GM23338 (cell line): ENCODE measurements around the gene SLC44A1. TPM values are rescaled to one million over a fixed set of nuclear protein-coding genes. Genes with fewer than 3 reads are reported as not detected.

Experiments used
- ATAC-seq: fragments of 200-7000 bp; cut with Tn5 transposase; 3 replicates; pipeline ENCODE4 v1.9.1; 2020
- DNase-seq: peaks from one replicate; pipeline ENCODE4 v3.0.0-alpha.2; 2015; ENCODE audit warnings: low spot score
- H2AFZ ChIP-seq: fragments of 200-600 bp; sonication (generic); 2 replicates; pipeline ENCODE4 v1.8.0; 2016; ENCODE audit warnings: antibody characterized with exemption, mild to moderate bottlenecking, moderate library complexity
- H3F3A ChIP-seq: fragments of 200-600 bp; sonication (generic); replicated peaks from 2 replicates; pipeline ENCODE4 v1.8.0; 2017; ENCODE audit warnings: antibody characterized with exemption, mixed run types, low read depth
- H3K27ac ChIP-seq: fragments of 200-600 bp; sonication (generic); 2 replicates; pipeline ENCODE4 v1.6.1; 2016; ENCODE audit warnings: low read depth
- H3K27me3 ChIP-seq: fragments of 200-600 bp; sonication (generic); 2 replicates; pipeline ENCODE4 v1.8.0; 2016; ENCODE audit warnings: mild to moderate bottlenecking, mixed run types, moderate library complexity; ENCODE audit not compliant: insufficient read depth
- H3K36me3 ChIP-seq: fragments of 200-600 bp; sonication (generic); 2 replicates; pipeline ENCODE4 v1.8.0; 2016; ENCODE audit warnings: mild to moderate bottlenecking; ENCODE audit not compliant: insufficient read depth
- H3K4me1 ChIP-seq: fragments of 200-600 bp; sonication (generic); 2 replicates; pipeline ENCODE4 v1.8.0; 2016; ENCODE audit warnings: mild to moderate bottlenecking, moderate library complexity; ENCODE audit not compliant: insufficient read depth
- H3K4me2 ChIP-seq: fragments of 200-600 bp; sonication (generic); 2 replicates; pipeline ENCODE4 v1.7.1; 2017; ENCODE audit warnings: mixed run types
- H3K4me3 ChIP-seq: fragments of 200-600 bp; sonication (generic); 2 replicates; pipeline ENCODE4 v1.6.1; 2016; ENCODE audit warnings: mixed run types
- H3K79me2 ChIP-seq: fragments of 200-600 bp; sonication (generic); replicated peaks from 2 replicates; pipeline ENCODE4 v1.8.0; 2017; ENCODE audit warnings: mild to moderate bottlenecking; ENCODE audit not compliant: insufficient read depth
- H3K9me2 ChIP-seq: fragments of 200-600 bp; sonication (generic); 2 replicates; pipeline ENCODE4 v1.8.0; 2017; ENCODE audit not compliant: insufficient read depth
- H4K20me1 ChIP-seq: fragments of 200-600 bp; sonication (generic); replicated peaks from 2 replicates; pipeline ENCODE4 v1.8.0; 2017; ENCODE audit warnings: mild to moderate bottlenecking; ENCODE audit not compliant: insufficient read depth
- H3K27ac Mint-ChIP-seq: 2 replicates; pipeline ENCODE4 v1.8.0; 2020; ENCODE audit warnings: inconsistent platforms, mild to moderate bottlenecking, moderate library complexity, mixed read lengths
- H3K27me3 Mint-ChIP-seq: 3 replicates; pipeline ENCODE4 v1.8.0; 2022; ENCODE audit warnings: low read depth, mild to moderate bottlenecking, moderate library complexity, mixed read lengths, inconsistent platforms; ENCODE audit not compliant: insufficient read depth, poor library complexity
- H3K36me3 Mint-ChIP-seq: 3 replicates; pipeline ENCODE4 v1.8.0; 2021; ENCODE audit warnings: low read depth, mild to moderate bottlenecking, inconsistent platforms, moderate library complexity, mixed read lengths
- H3K4me1 Mint-ChIP-seq: 3 replicates; pipeline ENCODE4 v1.8.0; 2020; ENCODE audit warnings: mild to moderate bottlenecking, inconsistent platforms, mixed read lengths
- H3K4me3 Mint-ChIP-seq: 3 replicates; pipeline ENCODE4 v1.8.0; 2021; ENCODE audit warnings: moderate library complexity, mild to moderate bottlenecking, inconsistent platforms, mixed read lengths
- H3K9me3 Mint-ChIP-seq: 3 replicates; pipeline ENCODE4 v1.8.0; 2020; ENCODE audit warnings: moderate library complexity, mild to moderate bottlenecking, inconsistent platforms, mixed read lengths
- CREB1 ChIP-seq: fragments of 250-450 bp; sonication (Bioruptor Pico); IDR thresholded peaks from 2 replicates; pipeline ENCODE4 v1.5.0; 2020; ENCODE audit warnings: low read depth, mild to moderate bottlenecking, moderate library complexity
- EZH2phosphoT487 ChIP-seq: fragments of 200-600 bp; sonication (generic); IDR thresholded peaks from one replicate; pipeline ENCODE4 v1.8.1; 2018; ENCODE audit warnings: antibody characterized with exemption; ENCODE audit not compliant: unreplicated experiment
- JUNB ChIP-seq: IDR thresholded peaks from one replicate; pipeline ENCODE4 v1.6.1; 2016; ENCODE audit warnings: antibody characterized with exemption; ENCODE audit not compliant: unreplicated experiment
- NANOG ChIP-seq: IDR thresholded peaks from 2 replicates; pipeline ENCODE4 v1.6.1; 2016; ENCODE audit warnings: antibody characterized with exemption, borderline replicate concordance
- POLR2AphosphoS5 ChIP-seq: IDR thresholded peaks from 2 replicates; pipeline ENCODE4 v1.6.1; 2016; ENCODE audit warnings: antibody characterized with exemption, low read depth
- STAT1 ChIP-seq: IDR thresholded peaks from one replicate; pipeline ENCODE4 v1.6.1; 2016; ENCODE audit warnings: antibody characterized with exemption; ENCODE audit not compliant: unreplicated experiment
- ZNF114 ChIP-seq: fragments of 250-450 bp; sonication (Bioruptor Pico); IDR thresholded peaks from 2 replicates; pipeline ENCODE4 v1.5.0; 2020; ENCODE audit warnings: mild to moderate bottlenecking, moderate library complexity
- polyA plus RNA-seq: library from polyadenylated mRNA; unstranded; fragments of >200 nt; fragmentation: Nextera tagmentation; extraction: Ambion mirVana; gene quantifications from 2 replicates; pipeline ENCODE4 v1.2.1, GENCODE V29; 2016
- total RNA-seq: library from RNA; depleted of rRNA; stranded (reverse); fragments of >200 nt; shearing (Covaris generic); gene quantifications from 2 replicates; pipeline ENCODE4 v1.2.3, GENCODE V29; 2014
- TF ChIP-seq, protein P1 (sequence below): fragments of 250-450 bp; sonication (Bioruptor Pico); IDR thresholded peaks from 2 replicates; pipeline ENCODE4 v1.5.0; 2020; ENCODE audit warnings: mild to moderate bottlenecking, moderate library complexity
- TF ChIP-seq, protein P2 (sequence below), 2 experiments: fragments of 200-600 bp in 1 of 2; sonication (generic) in 1 of 2; conservative IDR thresholded peaks; 2 replicates each; pipeline versions ENCODE4 v1.5.1 to v1.6.1; 2016 to 2017; ENCODE audit warnings: antibody characterized with exemption in 2 of 2, low read depth in 2 of 2, mild to moderate bottlenecking in 2 of 2, moderate library complexity in 1 of 2

Gene SLC44A1
- total and polyA plus RNA-seq, 2 experiments from 2014 or later, result 14.9 to 75.0 TPM

DNA sequence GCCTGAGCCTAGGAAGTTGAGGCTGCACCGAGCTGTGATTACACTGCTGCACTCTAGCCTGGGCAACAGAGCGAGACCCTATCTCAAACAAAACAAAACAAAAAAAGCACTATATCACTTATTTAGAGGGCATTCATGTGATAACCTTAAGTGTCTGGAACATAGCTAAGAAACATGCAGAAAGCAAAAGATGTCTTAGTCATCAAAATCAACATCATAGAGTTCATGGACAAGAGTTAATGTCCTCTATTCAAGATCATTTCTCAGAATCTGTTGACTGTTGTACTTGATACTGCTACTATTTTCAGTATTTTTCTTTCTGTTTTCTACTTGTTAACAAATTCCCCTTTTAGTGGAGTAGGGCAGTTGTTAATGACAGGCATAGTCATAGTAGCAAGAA lies 228.8 kb downstream of the SLC44A1 start (continued):
- TF ChIP-seq, protein P1, sequence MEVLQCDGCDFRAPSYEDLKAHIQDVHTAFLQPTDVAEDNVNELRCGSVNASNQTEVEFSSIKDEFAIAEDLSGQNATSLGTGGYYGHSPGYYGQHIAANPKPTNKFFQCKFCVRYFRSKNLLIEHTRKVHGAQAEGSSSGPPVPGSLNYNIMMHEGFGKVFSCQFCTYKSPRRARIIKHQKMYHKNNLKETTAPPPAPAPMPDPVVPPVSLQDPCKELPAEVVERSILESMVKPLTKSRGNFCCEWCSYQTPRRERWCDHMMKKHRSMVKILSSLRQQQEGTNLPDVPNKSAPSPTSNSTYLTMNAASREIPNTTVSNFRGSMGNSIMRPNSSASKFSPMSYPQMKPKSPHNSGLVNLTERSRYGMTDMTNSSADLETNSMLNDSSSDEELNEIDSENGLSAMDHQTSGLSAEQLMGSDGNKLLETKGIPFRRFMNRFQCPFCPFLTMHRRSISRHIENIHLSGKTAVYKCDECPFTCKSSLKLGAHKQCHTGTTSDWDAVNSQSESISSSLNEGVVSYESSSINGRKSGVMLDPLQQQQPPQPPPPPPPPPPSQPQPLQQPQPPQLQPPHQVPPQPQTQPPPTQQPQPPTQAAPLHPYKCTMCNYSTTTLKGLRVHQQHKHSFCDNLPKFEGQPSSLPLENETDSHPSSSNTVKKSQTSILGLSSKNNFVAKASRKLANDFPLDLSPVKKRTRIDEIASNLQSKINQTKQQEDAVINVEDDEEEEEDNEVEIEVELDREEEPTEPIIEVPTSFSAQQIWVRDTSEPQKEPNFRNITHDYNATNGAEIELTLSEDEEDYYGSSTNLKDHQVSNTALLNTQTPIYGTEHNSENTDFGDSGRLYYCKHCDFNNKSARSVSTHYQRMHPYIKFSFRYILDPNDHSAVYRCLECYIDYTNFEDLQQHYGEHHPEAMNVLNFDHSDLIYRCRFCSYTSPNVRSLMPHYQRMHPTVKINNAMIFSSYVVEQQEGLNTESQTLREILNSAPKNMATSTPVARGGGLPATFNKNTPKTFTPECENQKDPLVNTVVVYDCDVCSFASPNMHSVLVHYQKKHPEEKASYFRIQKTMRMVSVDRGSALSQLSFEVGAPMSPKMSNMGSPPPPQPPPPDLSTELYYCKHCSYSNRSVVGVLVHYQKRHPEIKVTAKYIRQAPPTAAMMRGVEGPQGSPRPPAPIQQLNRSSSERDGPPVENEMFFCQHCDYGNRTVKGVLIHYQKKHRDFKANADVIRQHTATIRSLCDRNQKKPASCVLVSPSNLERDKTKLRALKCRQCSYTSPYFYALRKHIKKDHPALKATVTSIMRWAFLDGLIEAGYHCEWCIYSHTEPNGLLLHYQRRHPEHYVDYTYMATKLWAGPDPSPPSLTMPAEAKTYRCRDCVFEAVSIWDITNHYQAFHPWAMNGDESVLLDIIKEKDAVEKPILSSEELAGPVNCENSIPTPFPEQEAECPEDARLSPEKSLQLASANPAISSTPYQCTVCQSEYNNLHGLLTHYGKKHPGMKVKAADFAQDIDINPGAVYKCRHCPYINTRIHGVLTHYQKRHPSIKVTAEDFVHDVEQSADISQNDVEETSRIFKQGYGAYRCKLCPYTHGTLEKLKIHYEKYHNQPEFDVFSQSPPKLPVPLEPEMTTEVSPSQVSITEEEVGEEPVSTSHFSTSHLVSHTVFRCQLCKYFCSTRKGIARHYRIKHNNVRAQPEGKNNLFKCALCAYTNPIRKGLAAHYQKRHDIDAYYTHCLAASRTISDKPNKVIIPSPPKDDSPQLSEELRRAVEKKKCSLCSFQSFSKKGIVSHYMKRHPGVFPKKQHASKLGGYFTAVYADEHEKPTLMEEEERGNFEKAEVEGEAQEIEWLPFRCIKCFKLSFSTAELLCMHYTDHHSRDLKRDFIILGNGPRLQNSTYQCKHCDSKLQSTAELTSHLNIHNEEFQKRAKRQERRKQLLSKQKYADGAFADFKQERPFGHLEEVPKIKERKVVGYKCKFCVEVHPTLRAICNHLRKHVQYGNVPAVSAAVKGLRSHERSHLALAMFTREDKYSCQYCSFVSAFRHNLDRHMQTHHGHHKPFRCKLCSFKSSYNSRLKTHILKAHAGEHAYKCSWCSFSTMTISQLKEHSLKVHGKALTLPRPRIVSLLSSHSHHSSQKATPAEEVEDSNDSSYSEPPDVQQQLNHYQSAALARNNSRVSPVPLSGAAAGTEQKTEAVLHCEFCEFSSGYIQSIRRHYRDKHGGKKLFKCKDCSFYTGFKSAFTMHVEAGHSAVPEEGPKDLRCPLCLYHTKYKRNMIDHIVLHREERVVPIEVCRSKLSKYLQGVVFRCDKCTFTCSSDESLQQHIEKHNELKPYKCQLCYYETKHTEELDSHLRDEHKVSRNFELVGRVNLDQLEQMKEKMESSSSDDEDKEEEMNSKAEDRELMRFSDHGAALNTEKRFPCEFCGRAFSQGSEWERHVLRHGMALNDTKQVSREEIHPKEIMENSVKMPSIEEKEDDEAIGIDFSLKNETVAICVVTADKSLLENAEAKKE, result no peak
- no peak for TF ChIP-seq JUNB
- no peak for TF ChIP-seq STAT1
- TF ChIP-seq ZNF114, result no peak
- no peak for TF ChIP-seq CREB1
- TF ChIP-seq POLR2AphosphoS5, result no peak
- no peak for TF ChIP-seq EZH2phosphoT487

DNA sequence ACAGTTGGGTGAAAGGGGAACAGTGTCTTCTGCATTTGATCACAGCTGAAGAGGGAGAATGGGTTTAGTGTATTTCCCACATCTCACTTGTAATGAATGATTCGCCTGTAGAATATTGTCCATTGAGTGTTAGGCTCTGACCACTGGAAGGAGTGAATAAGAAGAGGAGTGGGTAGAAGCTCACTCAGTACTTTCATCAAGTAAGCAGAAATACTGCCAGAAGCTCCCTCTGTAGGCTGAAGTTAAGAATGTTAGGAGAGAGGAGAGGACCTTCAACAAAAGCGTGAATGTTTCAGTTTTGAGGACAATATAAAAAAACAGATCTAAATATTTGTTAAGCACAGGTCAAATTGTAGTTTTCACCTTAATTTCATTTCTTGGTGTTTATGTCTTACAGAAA lies 230.9 kb downstream of the SLC44A1 start:
- Histone ChIP-seq H3K27me3 (no peaks in the 10 kb centered on the region), H3F3A (no peaks in the 10 kb centered on the region), H4K20me1 (0 out of 2 replicates have a peak, but pooled peaks cover 4% of the 10 kb centered on the region), H3K4me2 (no peak overlapping the region), H2AFZ (no peak overlapping the region), H3K4me1 (no peaks in the 10 kb centered on the region), H3K27ac (no peak overlapping the region), H3K36me3 (no peaks in the 10 kb centered on the region), H3K9me2 (no peaks in the 10 kb centered on the region), H3K4me3 (no peak overlapping the region), H3K79me2 (no peaks in the 10 kb centered on the region)
- Mint-ChIP-seq H3K27me3 (no peaks in the 10 kb centered on the region), H3K27ac (no peak overlapping the region), H3K4me1 (no peaks in the 10 kb centered on the region), H3K4me3 (no peak overlapping the region), H3K9me3 (no peaks in the 10 kb centered on the region), H3K36me3 (no peaks in the 10 kb centered on the region)
- ATAC-seq (peak; percentile 89), DNase-seq (peak; percentile 68)
- TF ChIP-seq, protein P2, sequence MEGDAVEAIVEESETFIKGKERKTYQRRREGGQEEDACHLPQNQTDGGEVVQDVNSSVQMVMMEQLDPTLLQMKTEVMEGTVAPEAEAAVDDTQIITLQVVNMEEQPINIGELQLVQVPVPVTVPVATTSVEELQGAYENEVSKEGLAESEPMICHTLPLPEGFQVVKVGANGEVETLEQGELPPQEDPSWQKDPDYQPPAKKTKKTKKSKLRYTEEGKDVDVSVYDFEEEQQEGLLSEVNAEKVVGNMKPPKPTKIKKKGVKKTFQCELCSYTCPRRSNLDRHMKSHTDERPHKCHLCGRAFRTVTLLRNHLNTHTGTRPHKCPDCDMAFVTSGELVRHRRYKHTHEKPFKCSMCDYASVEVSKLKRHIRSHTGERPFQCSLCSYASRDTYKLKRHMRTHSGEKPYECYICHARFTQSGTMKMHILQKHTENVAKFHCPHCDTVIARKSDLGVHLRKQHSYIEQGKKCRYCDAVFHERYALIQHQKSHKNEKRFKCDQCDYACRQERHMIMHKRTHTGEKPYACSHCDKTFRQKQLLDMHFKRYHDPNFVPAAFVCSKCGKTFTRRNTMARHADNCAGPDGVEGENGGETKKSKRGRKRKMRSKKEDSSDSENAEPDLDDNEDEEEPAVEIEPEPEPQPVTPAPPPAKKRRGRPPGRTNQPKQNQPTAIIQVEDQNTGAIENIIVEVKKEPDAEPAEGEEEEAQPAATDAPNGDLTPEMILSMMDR (conservative IDR thresholded peaks at IDR 0.05; ENCODE audit: low read depth in 2 of 2), result peak; percentile 54 to 62
- no peak for TF ChIP-seq NANOG
